ENCODE data around the gene MAPKAPK2.
A peak's percentile ranks its signal among the peaks of the same experiment; 100 is the strongest.

Gene MAPKAPK2

GRCh38 chr1:206723805-206724472 lies 39.2 kb downstream of the MAPKAPK2 start:
- peak; percentile 59 for DNase-seq

- peak; percentile 55 for DNase-seq
Observed at GRCh38 chr1:206725109-206725963, 40.6 kb downstream of the MAPKAPK2 start.

DNA sequence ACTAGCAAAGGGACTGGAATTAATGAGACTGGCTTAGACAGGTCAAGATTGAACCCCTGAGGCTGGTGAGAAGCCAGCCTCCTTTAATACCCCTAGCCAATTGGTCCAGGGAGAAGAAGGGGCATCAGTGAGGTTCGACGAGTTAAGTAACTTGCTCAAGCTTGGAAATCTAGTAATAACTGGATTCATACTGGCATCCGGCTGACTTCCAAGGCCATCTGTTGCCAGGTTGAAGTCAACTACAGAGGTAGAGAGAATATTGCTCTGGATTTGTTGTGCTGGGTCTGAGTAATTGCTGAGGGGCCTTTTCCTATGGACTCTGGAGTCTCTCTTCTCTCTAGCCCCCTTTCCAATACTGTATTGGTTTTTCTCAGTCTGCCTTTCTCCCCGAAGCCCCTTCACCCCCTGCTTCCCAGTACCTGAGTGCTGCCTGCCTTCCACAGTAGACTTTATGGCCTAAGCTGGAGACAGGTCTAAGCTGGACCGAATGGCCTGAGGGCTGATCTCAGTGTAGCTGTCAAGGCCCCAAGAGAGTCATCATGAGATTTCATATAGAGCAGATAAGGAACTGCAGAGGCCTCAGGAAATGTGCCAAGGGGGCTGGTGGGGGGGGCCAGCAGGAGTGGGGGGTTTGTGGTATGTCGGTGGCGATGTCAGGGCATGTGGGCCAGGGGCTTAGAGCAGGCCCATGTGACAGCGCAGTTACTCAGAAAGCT lies 43.4 kb downstream of the MAPKAPK2 start:
- no peak for DNase-seq

- DNase-seq = no peak
Observed at GRCh38 chr1:206728697-206728987, 43.9 kb downstream of the MAPKAPK2 start.

GRCh38 chr1:206729050-206729449 lies 44.3 kb downstream of the MAPKAPK2 start:
- DNase-seq = no peak

DNA sequence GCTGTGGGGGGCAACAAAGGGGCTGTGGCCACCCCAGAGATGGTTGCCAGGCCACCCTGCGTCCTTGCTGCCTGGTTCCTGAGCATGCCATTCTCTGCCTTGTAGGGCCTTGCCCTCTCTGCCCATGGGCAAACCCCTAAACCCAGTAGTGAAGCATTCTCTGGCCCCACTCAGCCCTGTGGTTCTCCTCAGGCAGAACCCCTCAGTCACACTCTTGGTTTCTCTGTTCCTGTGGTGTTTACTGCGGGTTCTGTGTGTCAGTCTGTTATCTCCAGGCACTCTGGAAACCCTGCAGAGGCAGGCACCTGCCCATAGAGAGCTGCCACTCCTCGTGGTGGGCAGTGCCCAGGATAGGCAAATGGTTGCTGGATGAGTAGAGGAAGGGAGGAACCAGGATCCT lies 44.8 kb downstream of the MAPKAPK2 start:
- no peak for DNase-seq

GRCh38 chr1:206732508-206732907 lies 47.8 kb downstream of the MAPKAPK2 start:
- no peak for DNase-seq

DNA sequence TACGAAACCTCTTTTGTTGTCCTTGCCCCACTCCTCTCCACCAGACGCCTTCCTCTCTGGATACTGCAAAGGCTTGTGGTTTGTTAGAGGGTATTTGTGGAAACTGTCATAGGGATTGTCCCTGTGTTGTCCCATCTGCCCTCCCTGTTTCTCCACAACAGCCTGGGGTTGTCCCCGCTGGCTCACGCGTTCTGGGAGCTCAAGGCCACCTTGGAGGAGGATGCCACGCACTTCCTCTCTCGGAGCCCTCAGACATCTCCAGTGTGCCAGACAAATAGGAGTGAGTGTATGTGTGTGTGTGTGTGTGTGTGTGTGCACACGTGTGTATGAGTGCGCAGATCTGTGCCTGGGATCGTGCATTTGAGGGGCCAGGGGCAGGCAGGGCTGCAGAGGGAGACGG lies 48.3 kb downstream of the MAPKAPK2 start:
- no peak for DNase-seq

DNA sequence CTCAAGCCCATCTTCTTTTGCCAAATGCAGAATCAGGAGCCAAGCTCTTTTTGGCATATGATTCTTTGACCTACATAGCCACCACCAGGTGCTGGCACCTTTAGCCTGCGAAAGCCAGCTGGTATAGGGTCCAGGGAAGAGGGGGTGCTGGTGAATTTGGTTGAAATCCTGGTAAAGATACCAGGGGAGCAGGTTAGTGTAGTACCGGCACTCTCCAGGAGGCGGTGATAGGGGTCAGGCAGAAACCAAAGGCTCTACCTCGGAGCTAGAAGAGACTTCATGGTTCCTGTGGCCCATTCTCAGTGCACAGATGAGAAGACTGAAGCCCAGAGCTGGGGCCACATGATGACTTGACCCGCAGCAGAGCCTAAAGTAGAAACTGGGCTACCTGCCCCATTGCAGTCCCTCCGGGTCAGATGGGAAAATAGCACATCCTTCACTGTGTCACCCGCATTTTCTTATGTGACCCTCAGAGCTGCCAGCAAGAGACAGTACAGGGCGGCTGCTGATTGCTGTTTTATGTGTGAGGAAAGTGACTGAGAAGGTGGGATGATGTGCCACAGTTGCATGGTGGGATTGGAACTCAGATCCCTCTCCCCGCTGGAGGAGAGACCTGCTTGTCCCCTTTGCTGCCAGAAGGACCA lies 49.9 kb downstream of the MAPKAPK2 start:
- DNase-seq = no peak

DNA sequence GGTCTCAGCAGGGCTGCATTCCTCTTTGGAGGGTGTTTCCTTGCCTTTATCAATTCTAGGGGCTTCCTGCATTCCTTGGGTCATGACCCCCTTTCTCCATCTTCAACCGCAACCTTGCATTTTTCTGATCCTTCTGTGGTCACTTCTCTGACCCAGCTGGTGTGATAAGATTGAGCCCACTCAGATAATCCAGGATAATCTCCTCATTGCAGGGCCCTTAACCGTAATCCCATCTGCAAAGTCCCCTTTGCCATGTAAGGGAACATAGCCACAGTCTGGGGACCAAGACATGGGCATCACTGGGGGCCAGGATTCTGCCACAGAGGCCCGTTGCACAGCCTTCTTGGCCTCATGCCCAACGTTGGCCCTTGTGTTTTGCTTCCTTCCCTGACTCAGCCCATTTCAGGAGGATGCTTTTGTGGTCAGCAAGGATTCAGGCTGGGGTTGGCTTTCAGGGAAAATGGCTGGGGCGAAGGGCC lies 50.9 kb downstream of the MAPKAPK2 start:
- DNase-seq = no peak

- DNase-seq = no peak
Observed at GRCh38 chr1:206736878-206737728, 52.4 kb downstream of the MAPKAPK2 start.

DNA sequence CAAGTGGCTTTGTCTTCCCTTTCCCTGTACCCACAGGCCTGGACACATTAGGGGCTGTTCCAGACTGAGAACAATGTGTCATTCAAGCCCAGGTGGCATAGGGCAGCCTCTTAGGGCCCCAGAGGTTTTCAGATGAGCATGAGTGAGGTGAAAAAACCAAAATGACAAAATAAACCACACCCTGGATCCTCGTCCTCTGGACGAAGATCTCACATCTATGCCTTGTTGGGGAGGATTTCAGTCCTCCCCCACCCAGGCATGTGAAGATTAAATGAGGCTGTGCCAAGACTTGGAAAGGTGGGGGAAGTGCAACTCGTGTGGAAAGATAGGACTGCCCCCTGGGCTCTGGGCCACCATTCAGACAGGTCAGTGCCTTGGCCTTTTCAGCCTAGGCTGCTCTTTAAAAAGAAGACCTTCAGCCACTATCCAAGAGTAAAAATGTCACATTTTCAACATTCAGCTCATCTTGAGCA lies 53.1 kb downstream of the MAPKAPK2 start:
- no peak for DNase-seq

DNA sequence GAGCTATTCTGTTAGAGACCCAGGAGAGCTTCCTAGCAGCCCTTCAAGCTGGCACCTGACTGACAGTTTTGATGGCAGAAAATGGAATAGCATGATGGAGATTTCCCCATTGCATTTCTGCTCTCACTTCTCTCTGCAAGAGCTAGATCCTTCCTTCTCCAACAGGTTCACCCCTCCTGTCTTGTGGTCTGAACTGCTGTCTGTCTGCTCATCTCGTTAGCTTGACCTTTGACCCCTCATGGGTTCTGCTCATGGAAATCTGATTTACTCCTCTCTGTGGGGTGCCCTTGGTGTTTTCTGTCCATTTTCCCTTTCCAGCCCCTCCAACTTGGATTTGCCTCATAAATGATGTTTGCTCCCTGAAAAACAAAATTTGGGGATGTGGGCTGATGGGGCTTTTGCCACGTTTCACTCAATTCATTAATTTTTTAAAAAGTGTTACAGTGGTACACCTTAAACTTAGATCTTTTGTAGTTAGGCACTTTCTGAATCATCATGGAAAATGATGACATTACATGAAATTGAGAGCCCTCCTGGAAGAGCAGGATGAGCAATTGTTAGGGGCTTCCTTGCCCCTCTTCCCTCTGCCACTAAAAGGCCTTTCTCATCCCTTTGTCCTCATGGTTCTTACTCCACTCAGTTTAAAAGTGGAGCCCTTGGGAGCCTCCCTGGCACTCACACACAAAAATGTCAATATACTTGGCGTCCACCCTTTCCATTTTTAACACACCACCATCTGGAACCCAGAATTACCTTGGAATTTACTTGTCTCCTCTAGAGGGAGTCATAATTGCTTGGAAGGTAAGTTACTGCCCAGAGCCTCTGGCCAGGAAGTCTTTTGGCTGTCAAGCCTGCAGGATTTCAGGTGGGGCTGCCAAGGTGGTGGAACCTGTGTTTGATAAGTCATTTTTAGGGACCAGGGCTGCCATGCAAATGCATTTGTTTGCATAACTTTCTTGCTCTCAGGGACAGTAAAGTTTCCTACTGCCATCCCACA lies 54.0 kb downstream of the MAPKAPK2 start:
- DNase-seq = peak; percentile 54

DNA sequence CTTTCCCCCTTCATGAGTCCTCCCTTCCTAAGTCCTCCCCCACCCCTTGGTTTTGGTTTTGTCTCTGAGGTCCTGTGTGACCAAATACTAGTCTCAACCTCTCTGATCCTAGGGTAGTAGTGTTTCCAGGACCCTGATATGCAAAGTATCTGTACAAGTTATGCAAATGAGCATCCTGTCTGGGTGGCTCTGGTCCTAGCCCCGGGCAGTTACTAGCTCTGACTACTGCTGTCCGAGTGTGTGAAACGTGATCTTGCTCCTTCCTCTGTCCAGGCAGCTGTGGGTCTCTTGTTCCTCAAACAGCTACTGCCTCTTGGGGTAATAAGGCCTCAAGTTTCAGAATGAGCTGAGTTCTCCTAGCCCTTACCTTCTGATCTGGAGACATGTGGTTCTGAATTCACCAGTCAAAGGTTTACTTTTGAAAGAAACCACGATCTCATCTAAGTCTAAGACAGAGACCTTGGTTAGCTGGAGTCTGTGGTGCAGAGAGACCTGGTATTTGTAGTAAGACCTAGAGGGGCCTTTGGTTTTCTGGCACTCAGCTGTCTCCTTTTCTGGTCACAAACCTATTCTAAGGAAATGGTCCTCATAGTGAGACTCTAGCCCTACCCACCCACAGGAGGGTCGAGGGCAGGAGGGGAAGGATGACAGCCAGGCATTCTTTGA lies 54.8 kb downstream of the MAPKAPK2 start:
- peak; percentile 87 for DNase-seq

GRCh38 chr1:206741142-206741701 lies 56.5 kb downstream of the MAPKAPK2 start:
- no peak for DNase-seq

DNA sequence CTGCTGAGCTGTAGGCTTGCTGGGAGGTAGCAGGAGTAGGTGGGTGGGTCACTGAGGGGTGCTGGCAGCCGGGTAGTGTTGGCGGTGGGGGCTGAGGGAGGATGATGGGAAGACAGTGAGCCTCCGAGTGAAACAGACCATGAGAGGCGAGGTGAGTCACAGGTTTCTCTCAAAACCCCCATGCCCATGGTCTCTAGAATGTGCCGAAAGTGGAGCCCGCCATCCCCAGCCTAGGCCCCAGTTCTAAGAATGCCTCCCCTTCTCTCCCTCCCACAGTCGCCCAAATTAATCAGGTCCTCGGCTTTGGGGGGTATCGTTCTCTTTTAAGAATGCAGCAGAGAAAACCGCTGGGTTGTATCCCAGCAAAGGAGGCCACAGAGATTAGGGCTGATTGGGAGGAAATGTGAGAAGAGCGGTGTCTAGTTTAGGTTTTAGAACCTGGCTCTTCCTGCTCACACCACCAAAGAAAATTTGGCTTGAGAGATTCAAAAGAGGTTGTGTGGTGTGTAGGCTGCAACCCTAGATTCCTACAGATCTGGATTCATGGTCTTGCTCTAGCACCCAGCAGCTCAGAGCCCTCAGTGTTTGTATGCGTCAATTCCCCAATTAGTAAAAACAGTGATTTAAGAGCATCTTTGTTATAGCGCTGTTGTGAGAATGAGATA lies 58.1 kb downstream of the MAPKAPK2 start:
- DNase-seq = no peak

- DNase-seq = peak; percentile 82
Observed at GRCh38 chr1:206744683-206745082, 60.0 kb downstream of the MAPKAPK2 start.

- DNase-seq = no peak
Observed at GRCh38 chr1:206745301-206745700, 60.6 kb downstream of the MAPKAPK2 start.

GRCh38 chr1:206748348-206749030 lies 63.8 kb downstream of the MAPKAPK2 start:
- peak; percentile 43 for DNase-seq

All from MV-4-11 (cell line).